Endothelial cell of umbilical vein (primary cell): ENCODE results near the gene HTR7. TPM values are rescaled to one million over a fixed set of nuclear protein-coding genes. Genes with fewer than 3 reads are reported as not detected.
"Not testable (repeated sequence)": the region's sequence is repeated elsewhere in the genome, so short reads cannot be mapped to it uniquely, and the experiment has no call there.

ENCODE experiments used
- BruUV-seq: library from RNA; stranded (reverse); fragments of 400-500 nt; replicated peaks from 2 replicates; lab custom pipeline; 2021; lab: Mats Ljungman, UMichigan
- CTCF ChIA-PET: fragments of 300-600, 350-600 bp; sonication (Branson Sonifier 250); formaldehyde crosslinking; loops from one replicate; lab custom pipeline; 2021; ENCODE audit warnings: antibody characterized with exemption, inconsistent platforms; lab: Charles Lee
- POLR2A ChIA-PET: fragments of 300-600, 350-600 bp; sonication (Branson Sonifier 250); formaldehyde crosslinking; loops from one replicate; lab custom pipeline; 2021; ENCODE audit warnings: antibody characterized with exemption, inconsistent platforms; lab: Charles Lee
- DNase-seq: peaks from one replicate; pipeline ENCODE4 v3.0.0-alpha.2; 2011; ENCODE audit warnings: low read depth, low spot score
- FAIRE-seq: peaks from 2 replicates; lab custom pipeline; 2011; peaks lifted over from hg19 to GRCh38; lab: Jason Lieb, UNC
- H2AFZ ChIP-seq: 2 replicates; pipeline ENCODE4 v1.6.0; 2012; ENCODE audit warnings: low read depth, low read length, control low read depth, inconsistent platforms
- H3K27ac ChIP-seq: 2 replicates; pipeline ENCODE4 v1.5.1; 2011; ENCODE audit warnings: low read depth, mild to moderate bottlenecking, control low read depth, low read length, moderate library complexity; ENCODE audit not compliant: insufficient read depth
- H3K27me3 ChIP-seq, 2 experiments: 2 replicates each; pipeline versions ENCODE4 v1.6.0 to v1.6.1; 2011; ENCODE audit warnings: low read length in 2 of 2, mixed read lengths in 1 of 2; ENCODE audit not compliant: control insufficient read depth in 2 of 2, insufficient read depth in 2 of 2
- H3K36me3 ChIP-seq, 2 experiments: 2 replicates in 1 of 2; 3 replicates in 1 of 2; pipeline ENCODE4 v1.5.1; 2011; ENCODE audit warnings: low read length in 2 of 2, mild to moderate bottlenecking in 1 of 2, moderate library complexity in 1 of 2; ENCODE audit not compliant: control insufficient read depth in 2 of 2, insufficient read depth in 2 of 2; ENCODE audit errors: extremely low read depth in 1 of 2
- H3K4me1 ChIP-seq: 3 replicates; pipeline ENCODE4 v1.5.1; 2011; ENCODE audit warnings: mild to moderate bottlenecking, low read length; ENCODE audit not compliant: control insufficient read depth, insufficient read depth; ENCODE audit errors: extremely low read depth
- H3K4me2 ChIP-seq: 2 replicates; pipeline ENCODE4 v1.6.1; 2011; ENCODE audit warnings: low read length, control low read depth, mixed read lengths; ENCODE audit not compliant: insufficient read depth
- H3K4me3 ChIP-seq, 3 experiments: fragments of 200-600 bp in 1 of 3; sonication (generic), shearing (Covaris generic) in 1 of 3; replicated peaks in 1 of 3; 2 replicates each; pipeline ENCODE4 v1.5.1; 2011 to 2016; ENCODE audit warnings: control low read depth in 3 of 3, low read length in 3 of 3, mild to moderate bottlenecking in 2 of 3, inconsistent platforms in 1 of 3, low read depth in 1 of 3, moderate library complexity in 1 of 3; ENCODE audit not compliant: insufficient read depth in 1 of 3
- H3K79me2 ChIP-seq: 2 replicates; pipeline ENCODE4 v1.6.0; 2012; ENCODE audit warnings: low read length, inconsistent platforms; ENCODE audit not compliant: control insufficient read depth, insufficient read depth
- H3K9ac ChIP-seq: replicated peaks from 2 replicates; pipeline ENCODE3; 2011; ENCODE audit warnings: low read length, control low read depth; ENCODE audit not compliant: insufficient read depth; ENCODE audit errors: extremely low read depth
- H3K9me1 ChIP-seq: replicated peaks from 3 replicates; pipeline ENCODE4 v1.6.0; 2011; ENCODE audit warnings: mild to moderate bottlenecking, low read length; ENCODE audit not compliant: control insufficient read depth, insufficient read depth; ENCODE audit errors: extremely low read depth
- H3K9me3 ChIP-seq: replicated peaks from 2 replicates; pipeline ENCODE4 v1.5.1; 2012; ENCODE audit warnings: low read length, inconsistent platforms; ENCODE audit not compliant: control insufficient read depth, insufficient read depth
- H4K20me1 ChIP-seq: replicated peaks from 2 replicates; pipeline ENCODE3; 2011; ENCODE audit warnings: mild to moderate bottlenecking, low read length; ENCODE audit not compliant: control insufficient read depth, insufficient read depth; ENCODE audit errors: extremely low read depth
- EZH2 ChIP-seq: IDR thresholded peaks from 2 replicates; pipeline ENCODE4 v1.6.1; 2012; ENCODE audit warnings: borderline replicate concordance, low read depth, mild to moderate bottlenecking, moderate library complexity, low read length, inconsistent platforms; ENCODE audit not compliant: severe bottlenecking
- FOS ChIP-seq: IDR thresholded peaks from 2 replicates; pipeline ENCODE4 v1.6.1; 2011; ENCODE audit warnings: mild to moderate bottlenecking, low read length, moderate library complexity, borderline replicate concordance; ENCODE audit not compliant: insufficient read depth
- GATA2 ChIP-seq: IDR thresholded peaks from 2 replicates; pipeline ENCODE4 v1.7.0; 2011; ENCODE audit warnings: low read depth, mild to moderate bottlenecking, moderate library complexity, mixed read lengths, low read length; ENCODE audit not compliant: insufficient read length, insufficient read depth
- JUN ChIP-seq: IDR thresholded peaks from 2 replicates; pipeline ENCODE4 v1.6.1; 2011; ENCODE audit warnings: borderline replicate concordance, low read depth; ENCODE audit not compliant: insufficient read length, insufficient read depth
- MYC ChIP-seq: IDR thresholded peaks from one replicate; pipeline ENCODE4 v1.6.1; 2011; ENCODE audit warnings: mild to moderate bottlenecking, low read depth, low read length
- POLR2A ChIP-seq: IDR thresholded peaks from 2 replicates; pipeline ENCODE4 v1.6.1; 2012; ENCODE audit warnings: low read depth, mild to moderate bottlenecking, control low read depth, low read length
- POLR2AphosphoS5 ChIP-seq: IDR thresholded peaks from 2 replicates; pipeline ENCODE4 v1.6.1; 2012; ENCODE audit warnings: low read depth, mild to moderate bottlenecking, control low read depth, low read length, moderate library complexity; ENCODE audit not compliant: insufficient read depth
- dilution Hi-C: fragments of 300-500 bp; cut with MboI; formaldehyde crosslinking; loops from one replicate; pipeline ENCODE4 v1.15.0; 2019; ENCODE audit warnings: low sequenced_read_pairs; ENCODE audit not compliant: extremely low pct_ligation_motif_present
- intact Hi-C: fragments of 100-400 bp; cut with micrococcal nuclease; formaldehyde crosslinking; loops from one replicate; pipeline ENCODE4 v1.10.0; 2022
- polyA plus RNA-seq, 4 experiments: library from polyadenylated mRNA; depleted of rRNA in 3 of 4; stranded (reverse) in 3 of 4; unstranded in 1 of 4; fragments of >200 nt; gene quantifications; 2 replicates each; pipeline versions ENCODE4 v1.2.1 to v1.2.3, GENCODE V29; 2011 to 2012; ENCODE audit warnings: missing spikeins in 1 of 4
- total RNA-seq: library from RNA; stranded (reverse); gene quantifications from 2 replicates; pipeline ENCODE4 v1.2.3, GENCODE V29; 2021
- TF ChIP-seq, protein P1 (sequence below): IDR thresholded peaks from 2 replicates; pipeline ENCODE4 v1.6.1; 2011; ENCODE audit not compliant: insufficient read depth, insufficient read length

Gene HTR7
- total and polyA plus RNA-seq, 2 donors (not counting 3 experiments of a cell fraction or from before 2014, with no cell fraction given): 0.01 to 0.22 TPM

DNA sequence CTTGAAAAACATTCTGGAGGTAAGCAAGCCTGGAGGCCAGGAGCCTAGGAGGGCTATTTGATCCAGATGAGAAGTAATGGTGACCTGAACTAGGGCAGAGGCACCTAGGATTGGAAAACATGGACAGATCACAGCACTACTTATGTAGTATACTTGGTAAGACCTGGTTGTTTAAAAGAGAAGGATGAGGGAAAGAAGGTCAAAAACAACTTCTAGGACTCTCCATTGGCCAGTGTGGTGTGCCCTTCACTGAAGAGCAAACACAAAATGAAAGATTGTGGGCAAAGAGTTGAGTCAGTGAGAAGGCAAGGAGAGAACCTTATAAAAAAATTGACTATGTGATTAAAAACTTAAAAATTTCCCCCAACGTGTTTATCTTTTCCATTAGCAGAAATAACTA lies 48.8 kb upstream of the HTR7 start:
- Histone ChIP-seq H3K27ac (no peak overlapping the region), H3K4me1 (peaks cover 11% of the 10 kb centered on the region), H3K79me2 (no peaks in the 10 kb centered on the region), H3K36me3 (peaks cover 0 to 3% of the 10 kb centered on the region in 2 experiments), H4K20me1 (no peaks in the 10 kb centered on the region), H2AFZ (no peak overlapping the region), H3K9me3 (no peaks in the 10 kb centered on the region), H3K9ac (no peak overlapping the region), H3K9me1 (no peaks in the 10 kb centered on the region), H3K4me3 (no peak overlapping the region), H3K4me2 (no peak overlapping the region), H3K27me3 (no peaks in the 10 kb centered on the region)
- ChIA-PET POLR2A (no interaction called here), CTCF (interaction anchor here (1.0 kb wide), 1 partner anchor 368 kb away, joined by 3 read pairs; no protein-coding TSS in a partner anchor)
- intact Hi-C loops: no loop called here
- dilution Hi-C loops: no loop called here
- no TSS peak for BruUV-seq
- DNase-seq (no peak), FAIRE-seq (no peak)
- TF ChIP-seq POLR2AphosphoS5: no peak

DNA sequence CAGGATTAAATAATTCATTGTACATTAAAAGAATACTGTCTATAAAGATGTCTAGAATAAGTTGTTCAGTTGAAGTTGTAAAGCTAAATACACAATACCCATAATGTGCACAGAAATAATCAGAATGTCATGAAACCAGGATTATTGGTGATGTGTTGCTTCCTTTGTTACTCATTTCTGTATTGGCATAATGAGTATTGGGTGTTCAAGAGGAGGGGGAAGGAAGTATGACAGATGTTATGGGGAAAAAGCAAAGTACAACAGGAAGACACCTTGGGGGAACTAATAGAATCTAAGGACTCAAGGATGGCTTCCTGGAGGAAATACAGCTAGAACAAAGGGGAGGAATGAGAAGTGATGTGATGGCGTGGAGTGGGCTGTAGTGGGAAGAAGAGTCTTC lies 48.1 kb upstream of the HTR7 start:
- no TSS peak for BruUV-seq
- ChIA-PET CTCF (interaction anchor here (1.0 kb wide), 1 partner anchor 368 kb away, joined by 3 read pairs; no protein-coding TSS in a partner anchor), POLR2A (no interaction called here)
- dilution Hi-C loops (no loop called here), intact Hi-C loops (no loop called here)
- TF ChIP-seq MYC (no peak), JUN (no peak), EZH2 (no peak), GATA2 (no peak), FOS (peak; percentile 40), POLR2A (no peak)
- TF ChIP-seq, protein P1, sequence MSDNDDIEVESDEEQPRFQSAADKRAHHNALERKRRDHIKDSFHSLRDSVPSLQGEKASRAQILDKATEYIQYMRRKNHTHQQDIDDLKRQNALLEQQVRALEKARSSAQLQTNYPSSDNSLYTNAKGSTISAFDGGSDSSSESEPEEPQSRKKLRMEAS: no peak
- Histone ChIP-seq H3K4me2 (peak overlapping the region; percentile 21), H2AFZ (no peak overlapping the region), H3K9ac (no peak overlapping the region), H4K20me1 (no peaks in the 10 kb centered on the region), H3K36me3 (peaks cover 0 to 3% of the 10 kb centered on the region in 2 experiments), H3K4me3 (no peak overlapping the region), H3K9me3 (no peaks in the 10 kb centered on the region), H3K9me1 (no peaks in the 10 kb centered on the region), H3K27me3 (no peaks in the 10 kb centered on the region), H3K27ac (no peak overlapping the region), H3K79me2 (no peaks in the 10 kb centered on the region), H3K4me1 (peaks cover 11% of the 10 kb centered on the region)
- FAIRE-seq: no peak
- DNase-seq: no peak

DNA sequence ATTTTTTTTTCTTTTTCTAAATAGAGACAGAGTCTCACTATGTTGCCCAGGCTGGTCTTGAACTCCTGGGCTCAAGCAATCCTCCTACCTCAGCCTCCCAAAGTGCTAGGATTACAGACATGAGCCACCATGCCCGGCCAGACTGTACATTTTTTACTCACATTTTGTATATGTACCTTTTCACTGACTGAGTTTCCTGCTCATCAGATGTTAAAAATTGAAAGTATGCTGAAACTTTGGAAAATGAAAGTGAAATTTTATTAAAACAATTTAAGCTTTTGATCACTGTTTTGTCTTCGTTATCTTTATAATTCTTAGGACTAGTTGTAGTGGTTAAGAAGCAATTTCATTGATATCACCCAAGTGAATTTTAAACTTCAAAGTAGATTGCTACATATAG lies 39.1 kb upstream of the HTR7 start:
- FAIRE-seq, POLR2A ChIA-PET, H3K4me3 ChIP-seq, H2AFZ ChIP-seq, H3K9me1 ChIP-seq, intact Hi-C loops, H4K20me1 ChIP-seq, CTCF ChIA-PET, H3K79me2 ChIP-seq, H3K27ac ChIP-seq, H3K27me3 ChIP-seq, BruUV-seq, H3K4me2 ChIP-seq, H3K4me1 ChIP-seq, H3K9me3 ChIP-seq, H3K9ac ChIP-seq, DNase-seq: not testable (repeated sequence)
- peaks cover 2 to 17% of the 10 kb centered on the region in 2 experiments for H3K36me3 ChIP-seq
- dilution Hi-C loops: loop anchor here (25.0 kb wide), 1 partner anchor 365 kb away; no protein-coding TSS in a partner anchor
